Measurements from ENCODE around the gene SMOC1. TPM values are rescaled to one million over a fixed set of nuclear protein-coding genes. Genes with fewer than 3 reads are reported as not detected.
"Not testable (repeated sequence)": the region's sequence is repeated elsewhere in the genome, so short reads cannot be mapped to it uniquely, and the experiment has no call there.

The SMOC1 gene
- total RNA-seq, 1 donor from 2014 or later = not detected

DNA sequence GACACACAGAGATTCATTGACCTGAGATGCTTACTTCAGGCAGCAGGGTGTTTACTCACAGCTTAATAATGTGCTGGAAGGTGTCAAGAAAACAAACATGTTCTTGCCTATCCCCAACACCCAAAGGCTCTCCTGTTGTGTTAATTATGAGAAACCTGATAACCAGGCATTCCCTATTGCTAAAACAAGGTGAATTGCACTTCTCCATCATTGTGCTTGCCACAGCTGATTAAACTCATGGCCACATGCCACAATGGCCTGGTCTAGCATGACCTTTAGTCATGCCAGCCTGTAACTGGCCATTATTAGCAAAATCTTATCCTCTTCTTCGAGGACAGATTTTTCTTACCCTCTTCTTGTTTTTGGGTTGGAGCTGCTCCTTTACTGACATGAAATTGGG, 21.4 kb downstream of the SMOC1 start:
- intact Hi-C loops (cut with micrococcal nuclease) = no loop called here

DNA sequence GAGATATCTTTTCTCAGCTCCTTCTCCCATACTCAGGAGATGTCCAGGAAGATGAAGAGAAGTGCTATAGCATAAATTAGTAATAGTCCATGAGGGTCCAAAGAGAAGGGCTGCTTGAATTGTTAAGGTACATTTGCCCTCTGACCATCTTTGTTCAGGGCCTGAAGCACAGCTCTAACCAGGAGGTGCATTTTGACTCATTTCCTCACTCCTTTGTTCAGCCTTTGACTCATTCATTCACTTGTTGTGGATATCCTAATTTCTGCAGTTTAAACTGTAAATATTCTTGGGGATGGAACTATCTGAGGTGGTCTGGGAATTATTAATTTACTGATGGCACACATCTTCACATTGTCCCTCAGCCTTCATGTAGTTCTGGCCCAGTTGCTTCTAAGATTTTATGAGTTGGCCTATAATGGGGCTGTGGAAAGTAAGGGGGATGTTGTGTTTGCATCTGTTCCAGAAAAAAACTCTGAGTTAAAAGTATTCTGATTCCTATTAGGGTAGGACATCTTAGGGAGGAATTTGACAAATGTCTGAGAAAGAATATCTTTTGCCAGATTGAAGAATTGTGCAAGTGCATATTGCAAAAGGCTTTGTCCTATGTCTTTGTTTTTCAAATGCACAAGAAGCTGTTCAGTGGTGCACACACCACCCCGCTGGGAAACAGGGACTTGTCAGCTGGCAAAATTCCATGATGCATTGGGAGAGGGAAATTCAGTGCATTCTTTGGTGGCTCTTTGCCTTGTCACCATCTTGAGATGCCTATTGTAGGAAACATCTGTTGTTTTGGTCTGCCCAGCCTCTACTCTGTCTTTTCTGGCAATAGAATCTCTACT, 22.1 kb downstream of the SMOC1 start:
- intact Hi-C loops (cut with micrococcal nuclease) = no loop called here

DNA sequence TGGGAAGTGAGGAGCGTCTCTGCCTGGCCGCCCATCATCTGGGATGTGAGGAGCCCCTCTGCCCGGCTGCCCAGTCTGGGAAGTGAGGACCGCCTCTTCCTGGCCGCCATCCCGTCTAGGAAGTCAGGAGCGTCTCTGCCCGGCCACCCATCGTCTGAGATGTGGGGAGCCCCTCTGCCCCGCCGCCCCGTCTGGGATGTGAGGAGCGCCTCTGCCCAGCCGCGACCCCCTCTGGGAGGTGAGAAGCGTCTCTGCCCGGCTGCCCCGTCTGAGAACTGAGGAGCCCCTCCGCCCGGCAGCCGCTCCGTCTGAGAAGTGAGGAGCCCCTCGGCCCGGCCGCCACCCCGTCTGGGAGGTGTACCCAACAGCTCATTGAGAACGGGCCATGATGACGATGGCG, 23.8 kb downstream of the SMOC1 start:
- intact Hi-C loops (cut with micrococcal nuclease) = not testable (repeated sequence)

DNA sequence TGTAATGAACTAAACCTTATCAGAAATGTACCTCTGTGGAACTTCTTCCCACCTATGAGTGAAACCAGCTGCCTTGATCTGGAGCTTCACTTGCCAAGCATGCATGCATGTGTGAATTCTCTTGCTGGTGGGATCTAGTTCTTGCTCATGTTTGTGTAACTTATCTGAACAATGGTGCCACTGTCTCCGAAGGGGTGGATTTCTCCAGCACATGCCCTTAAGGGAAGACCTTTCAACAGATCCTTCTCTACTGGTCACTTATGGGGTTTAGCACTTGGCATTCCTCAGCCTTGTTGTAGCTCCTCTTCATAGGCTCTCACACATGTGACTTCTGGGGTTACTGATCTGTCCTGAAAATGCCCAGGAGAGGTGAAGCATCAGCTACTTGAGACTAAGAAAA, 25.0 kb downstream of the SMOC1 start:
- intact Hi-C loops (cut with micrococcal nuclease) = no loop called here

DNA sequence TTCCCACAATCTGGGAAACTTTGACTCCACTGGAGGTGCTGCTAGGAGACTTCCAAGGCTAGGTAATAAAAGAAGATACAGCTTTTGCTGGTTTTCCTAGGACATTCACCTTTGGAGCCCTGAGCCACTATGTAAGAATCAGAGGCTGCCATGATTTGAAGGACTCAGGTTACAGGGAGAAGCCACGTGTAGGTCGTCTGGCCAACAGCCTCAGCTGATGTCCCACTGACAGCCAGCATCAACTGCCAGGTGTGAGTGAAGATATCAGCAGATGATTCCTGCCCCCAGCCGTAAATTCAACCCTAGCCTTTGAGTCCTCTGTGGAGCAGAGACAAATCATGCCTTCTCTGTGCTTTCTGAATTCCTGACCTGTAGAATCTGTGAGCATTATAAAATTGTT, 27.0 kb downstream of the SMOC1 start:
- intact Hi-C loops (cut with micrococcal nuclease) = no loop called here

DNA sequence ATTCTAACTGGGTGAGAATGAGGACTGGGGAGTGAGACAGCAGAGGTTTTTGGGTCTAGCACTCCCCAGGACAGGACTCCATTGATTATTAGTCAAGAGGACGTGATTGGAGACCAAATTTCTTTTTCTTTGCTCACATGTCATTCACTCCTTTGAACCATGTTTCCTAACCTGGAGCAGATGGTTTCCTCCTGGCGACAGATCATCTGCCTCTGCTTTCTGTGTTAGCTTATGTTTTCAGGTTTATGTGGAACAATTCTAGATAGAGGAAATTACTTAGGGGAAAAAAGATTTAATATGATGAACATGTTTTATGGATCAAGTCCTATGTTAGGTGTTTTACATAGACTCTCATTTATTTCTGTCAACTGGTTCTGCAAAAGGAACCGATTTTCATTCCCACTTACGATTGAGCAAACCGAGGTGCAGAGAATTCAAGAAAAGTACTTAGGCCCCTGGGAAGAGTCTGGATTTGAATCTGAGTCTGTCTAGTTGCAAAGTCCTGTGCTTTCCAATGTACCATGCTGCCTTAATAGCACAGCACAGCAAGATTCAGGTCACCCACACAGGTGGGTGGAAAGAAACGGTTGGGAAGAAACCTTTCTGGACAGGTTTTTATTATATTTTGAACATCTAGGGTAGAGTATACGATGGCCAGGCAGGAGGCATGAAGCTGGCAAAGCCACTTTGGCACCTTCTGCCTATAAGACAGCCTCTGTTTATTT, 30.8 kb downstream of the SMOC1 start:
- intact Hi-C loops (cut with micrococcal nuclease) = no loop called here

DNA sequence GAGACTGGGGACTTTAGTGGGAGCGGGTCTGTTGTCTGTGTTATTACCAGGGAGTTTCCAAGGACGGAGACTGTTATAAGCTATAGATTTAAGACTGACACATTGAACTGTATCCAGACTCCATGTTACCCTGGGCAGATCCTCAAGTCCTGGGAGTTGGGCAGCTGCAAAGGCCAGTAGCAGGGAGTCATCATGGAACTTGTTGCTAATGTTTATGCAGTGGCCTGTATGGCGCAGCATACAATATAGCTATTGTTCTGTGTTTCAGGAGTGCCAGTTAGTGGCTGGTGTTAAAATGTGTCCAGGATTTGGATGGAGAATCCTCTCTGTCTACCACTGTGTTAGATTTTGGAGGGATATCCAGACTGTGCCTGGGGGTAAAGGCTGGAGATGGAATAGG, 31.7 kb downstream of the SMOC1 start:
- intact Hi-C loops (cut with micrococcal nuclease) = no loop called here

DNA sequence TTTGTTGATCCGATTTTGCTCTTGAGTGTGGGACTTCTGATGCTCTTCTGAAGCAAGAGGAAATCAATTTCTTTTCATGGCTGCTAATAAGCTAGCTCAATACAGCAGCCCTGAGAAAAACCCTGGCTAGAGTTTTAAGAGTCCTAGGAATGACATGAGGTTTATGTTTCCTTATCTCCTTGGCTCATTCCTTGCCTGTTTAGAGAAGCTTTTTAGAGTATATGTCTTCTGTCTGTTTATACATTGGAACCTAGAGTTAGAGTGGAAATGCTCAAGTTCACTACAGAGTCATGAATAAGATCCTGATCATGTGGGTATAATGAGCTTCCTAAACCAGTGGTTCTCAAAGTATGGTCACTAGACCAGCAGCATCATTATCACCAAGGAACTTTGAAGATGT, 34.5 kb downstream of the SMOC1 start:
- intact Hi-C loops (cut with micrococcal nuclease) = no loop called here

DNA sequence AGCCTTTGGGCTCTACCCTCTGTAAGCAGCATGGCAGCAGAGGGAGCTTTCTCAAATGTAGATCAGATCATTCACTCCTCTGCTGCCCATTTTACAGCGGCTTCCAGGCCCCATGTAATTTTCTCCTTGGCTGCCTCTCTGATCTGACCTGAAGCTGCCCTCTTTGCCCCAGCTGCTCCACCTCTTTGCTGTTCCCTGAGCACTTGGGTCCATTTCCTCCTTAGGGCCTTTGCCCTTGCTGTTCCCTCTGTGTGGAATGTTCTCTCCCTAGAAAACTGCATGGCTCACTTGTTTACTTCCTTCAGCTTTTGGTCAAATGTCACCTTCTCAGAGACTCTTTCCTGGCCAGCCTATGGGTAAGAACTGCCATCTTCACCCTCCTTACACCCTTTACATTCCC, 37.2 kb downstream of the SMOC1 start:
- intact Hi-C loops (cut with micrococcal nuclease) = no loop called here

DNA sequence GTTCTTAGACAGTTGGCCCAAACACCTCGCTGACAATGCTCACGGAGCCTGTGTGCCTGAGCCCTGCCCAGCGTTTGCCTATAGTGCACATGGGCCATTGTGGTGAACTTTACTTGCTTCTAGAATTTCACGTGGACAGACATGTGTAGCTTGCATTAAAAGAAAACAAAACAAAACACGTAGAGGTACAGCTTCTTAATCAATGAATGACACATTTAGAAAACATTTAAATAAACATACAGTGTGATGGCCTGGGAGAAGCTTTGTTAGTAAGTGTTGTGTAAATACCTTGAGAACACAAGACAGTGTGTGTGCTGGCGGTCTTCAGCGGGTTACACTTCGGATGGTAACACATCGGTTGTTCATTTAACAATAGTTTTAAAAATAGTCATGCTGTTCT, 38.1 kb downstream of the SMOC1 start:
- intact Hi-C loops (cut with micrococcal nuclease) = no loop called here

DNA sequence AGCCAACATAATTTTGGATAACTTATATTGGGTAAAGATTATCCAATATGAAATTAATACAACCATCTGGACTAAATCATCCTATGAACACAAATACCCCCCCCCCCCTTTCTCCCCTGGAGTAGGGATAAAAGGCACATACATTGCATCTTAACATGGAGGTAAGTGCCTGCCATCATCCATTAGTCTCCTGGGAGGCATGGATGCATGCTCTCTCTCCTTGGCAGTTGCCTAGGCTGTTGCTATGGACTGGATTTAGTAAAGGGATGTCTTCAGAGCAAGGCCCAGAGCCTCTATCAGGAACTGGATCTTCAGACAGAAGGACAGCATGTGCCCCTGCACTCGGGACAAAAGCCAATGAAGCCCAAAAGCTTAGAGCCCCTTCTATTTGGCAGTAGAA, 40.6 kb downstream of the SMOC1 start:
- intact Hi-C loops (cut with micrococcal nuclease) = no loop called here

DNA sequence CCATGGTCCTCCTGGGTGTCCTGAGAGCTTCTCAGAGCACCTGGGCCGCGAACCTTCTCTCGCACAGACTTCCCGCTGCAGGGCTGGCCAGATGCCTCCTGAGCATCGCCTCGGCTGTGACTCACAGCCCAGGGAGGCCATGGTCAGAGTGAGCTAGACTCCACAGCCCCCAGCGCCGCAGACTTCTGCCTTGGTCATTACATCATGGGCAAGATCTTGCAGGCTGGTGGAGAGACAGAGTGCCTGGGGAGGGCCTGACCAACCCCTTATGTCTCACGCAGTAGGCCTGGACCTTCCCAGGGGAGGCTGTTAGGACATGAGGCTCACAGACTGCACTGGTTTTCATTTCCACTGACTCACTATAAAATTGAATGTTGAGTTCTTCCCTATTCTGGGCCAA, 41.8 kb downstream of the SMOC1 start:
- intact Hi-C loops (cut with micrococcal nuclease) = no loop called here

DNA sequence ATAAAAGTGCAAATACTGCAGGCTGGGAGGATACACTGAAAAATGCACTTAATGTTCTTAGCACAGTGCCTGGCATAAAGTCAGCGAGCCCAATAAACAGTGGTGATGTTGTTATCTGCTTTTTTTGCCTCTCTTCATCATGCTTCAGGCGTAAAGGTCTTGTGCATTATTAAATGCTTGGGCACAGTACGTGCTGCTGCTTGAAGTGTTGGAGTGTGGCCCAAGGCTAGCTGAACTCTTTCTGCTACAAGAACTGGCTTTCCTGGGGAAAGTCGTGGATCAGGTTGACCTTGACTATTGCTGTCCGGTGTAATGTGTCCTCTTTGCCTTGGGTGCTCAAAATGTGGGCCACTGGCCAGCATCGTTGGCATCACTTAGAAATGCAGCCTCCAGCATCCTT, 43.0 kb downstream of the SMOC1 start:
- intact Hi-C loops (cut with micrococcal nuclease) = no loop called here

DNA sequence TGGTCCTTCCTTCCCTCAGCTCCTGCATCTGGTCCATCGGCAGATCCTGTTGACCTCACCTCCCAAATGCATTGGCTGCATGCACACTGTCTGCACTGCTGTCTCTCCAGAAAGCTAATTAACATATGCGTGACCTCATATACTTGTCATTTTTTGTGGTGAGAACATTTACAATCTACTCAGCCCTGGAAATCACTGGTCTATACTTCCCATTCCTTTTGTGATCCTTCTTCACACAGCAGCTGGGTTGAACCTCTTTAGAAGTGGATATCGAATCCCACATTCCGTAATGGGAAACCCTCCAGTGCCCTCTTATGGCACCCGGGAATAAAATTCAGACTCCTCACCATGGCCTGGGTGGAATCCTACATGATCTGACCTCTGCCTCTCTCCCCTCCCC, 45.0 kb downstream of the SMOC1 start:
- intact Hi-C loops (cut with micrococcal nuclease) = no loop called here

DNA sequence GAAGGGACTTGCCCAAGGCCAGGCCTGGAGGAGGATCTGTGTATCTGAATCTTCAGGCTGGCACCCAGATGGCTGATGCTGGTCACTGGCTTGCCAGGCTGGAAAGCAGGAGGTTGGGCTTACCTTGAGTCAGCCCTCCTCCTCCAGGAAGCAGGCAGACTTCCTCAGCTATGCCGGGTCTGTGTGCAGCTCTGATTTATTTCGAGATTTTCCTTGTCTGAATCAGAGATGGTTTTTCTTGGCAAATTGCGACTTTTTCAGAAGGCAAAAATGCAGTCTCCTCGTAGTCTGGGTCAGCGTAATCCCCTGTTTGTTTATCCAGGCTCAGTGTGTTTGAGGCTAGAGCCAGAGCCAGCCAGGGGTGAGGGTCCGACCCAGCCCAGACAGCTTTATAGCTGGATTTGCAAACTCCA, 48.9 kb downstream of the SMOC1 start:
- intact Hi-C loops (cut with micrococcal nuclease) = no loop called here

DNA sequence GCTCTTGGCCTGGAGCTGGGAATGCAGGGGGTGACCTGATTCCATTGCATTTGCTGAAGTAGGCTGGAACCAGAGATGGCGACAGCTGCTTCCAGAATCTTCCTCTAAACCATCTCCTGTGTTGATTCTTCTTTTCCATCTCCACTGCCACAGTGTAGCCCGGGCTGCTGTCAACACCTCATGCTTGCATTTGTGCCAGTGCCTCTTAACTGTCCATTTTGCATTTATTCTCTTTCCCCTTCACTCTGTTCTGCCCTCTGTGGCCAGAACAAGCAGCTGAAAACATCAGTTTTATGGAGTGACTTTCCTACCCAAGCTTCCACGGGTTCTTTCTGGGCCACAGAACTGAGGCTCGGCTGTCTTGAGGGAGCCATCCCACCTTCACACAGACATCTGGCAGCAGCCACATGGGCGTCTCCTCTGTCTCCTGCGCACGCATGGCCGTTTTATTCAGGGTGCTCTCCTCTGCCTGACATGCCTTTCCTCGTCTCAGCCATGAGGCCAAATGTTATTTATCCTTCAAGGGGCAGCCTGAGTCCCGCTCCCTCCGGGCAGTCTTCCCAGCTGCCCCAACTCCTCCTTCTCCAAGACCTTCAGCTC, 51.7 kb downstream of the SMOC1 start:
- intact Hi-C loops (cut with micrococcal nuclease) = no loop called here

DNA sequence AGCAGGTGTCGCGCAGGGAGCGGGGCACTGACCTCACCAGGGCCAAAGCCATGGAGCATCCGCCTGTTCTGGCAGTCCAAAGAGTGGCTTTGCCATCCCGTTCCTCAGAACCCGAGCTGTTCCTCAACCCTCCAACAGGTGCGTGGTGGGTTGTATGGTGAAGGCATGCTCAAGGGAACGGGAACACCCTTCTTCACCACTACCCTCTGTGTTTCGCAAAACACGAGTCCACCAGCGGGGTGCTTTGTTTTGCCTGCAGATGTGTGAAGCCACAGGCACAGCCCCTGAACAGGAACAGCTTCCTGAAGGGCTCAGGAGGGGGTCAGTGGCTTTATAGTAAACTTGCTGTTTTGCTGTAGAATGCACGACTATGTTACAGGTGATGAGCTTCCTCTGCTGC, 52.7 kb downstream of the SMOC1 start:
- intact Hi-C loops (cut with micrococcal nuclease) = no loop called here

DNA sequence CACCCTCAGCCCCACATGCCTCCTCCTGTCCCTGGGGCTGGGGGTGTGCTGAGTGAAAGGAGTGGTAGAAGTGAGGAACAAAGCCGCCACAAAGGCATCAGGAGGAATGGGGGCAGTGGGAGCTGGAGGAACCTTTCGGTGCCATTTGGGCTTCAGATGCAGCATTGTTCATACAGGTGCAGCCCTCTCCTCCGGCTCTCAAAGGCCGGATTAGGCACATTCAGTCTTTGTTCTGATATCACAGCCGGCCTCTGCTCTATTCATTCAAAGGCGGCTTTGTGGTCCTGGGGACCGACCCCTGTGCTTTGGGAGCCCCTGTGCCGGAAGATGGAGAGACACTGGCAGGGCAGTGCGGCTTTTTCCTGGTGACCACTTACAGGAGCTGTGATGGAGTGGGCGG, 53.2 kb downstream of the SMOC1 start:
- intact Hi-C loops (cut with micrococcal nuclease) = no loop called here

DNA sequence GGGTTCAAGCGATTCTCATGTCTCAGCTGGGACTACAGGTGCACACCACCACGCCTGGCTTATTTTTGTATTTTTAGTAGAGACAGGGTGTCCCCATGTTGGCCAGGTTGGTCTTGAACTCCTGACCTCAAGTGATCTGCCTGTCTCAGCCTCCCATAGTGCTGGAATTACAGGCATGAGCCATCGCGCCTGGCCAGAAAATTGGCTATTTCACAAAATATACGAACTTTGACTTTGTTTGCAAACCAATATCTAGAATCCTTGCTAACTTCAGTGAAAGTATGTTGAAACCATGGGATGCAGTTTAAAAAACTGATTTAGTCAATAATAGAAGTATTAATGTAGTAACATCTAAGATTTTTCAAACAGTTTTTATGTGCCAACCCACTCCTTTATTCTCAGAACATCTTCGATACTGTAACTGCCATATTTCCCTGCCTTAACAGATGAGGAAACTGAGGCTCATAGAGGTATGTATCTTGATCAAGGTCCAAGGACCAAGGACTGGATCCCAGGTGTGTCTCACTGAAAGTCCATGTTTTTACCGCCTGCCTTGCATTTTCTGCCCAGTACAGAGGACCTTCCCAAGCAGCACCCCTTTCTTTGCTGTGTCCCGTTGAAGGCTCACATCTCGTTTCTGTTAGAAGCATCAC, 54.5 kb downstream of the SMOC1 start:
- intact Hi-C loops (cut with micrococcal nuclease) = no loop called here

DNA sequence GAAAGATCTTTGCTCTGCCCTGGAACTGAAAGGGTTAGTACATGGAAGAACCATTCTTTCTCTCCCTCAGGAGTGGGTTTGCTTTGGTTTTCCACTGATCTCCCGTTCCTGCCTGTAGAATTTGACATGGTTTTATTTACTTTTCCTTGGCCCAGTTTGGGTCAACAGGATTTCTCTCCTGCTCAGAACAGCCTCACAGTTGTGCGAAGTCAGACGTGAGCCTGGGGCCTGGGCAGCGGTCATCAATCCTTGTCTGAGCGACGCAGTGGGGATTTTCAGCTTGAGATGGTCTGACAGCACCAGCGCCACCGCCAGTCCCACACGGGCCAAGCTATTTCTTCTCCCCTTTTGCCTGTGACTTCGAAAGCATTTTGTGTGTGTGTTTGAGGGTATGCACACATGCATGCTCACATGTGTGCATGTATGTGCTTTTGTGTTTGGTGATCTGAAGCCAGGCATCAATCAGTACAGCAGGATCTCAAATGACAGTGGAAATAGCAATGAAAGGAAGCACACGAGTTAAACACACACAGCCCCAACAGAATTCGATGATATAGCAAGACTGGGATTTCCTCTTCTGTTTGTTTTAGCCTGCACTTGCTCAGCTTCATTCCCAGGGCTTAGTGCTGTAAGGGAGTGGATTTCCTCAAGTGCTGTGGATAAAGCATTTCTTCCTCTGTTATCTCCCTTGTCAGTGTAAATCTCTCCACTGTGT, 58.3 kb downstream of the SMOC1 start:
- intact Hi-C loops (cut with micrococcal nuclease) = no loop called here

DNA sequence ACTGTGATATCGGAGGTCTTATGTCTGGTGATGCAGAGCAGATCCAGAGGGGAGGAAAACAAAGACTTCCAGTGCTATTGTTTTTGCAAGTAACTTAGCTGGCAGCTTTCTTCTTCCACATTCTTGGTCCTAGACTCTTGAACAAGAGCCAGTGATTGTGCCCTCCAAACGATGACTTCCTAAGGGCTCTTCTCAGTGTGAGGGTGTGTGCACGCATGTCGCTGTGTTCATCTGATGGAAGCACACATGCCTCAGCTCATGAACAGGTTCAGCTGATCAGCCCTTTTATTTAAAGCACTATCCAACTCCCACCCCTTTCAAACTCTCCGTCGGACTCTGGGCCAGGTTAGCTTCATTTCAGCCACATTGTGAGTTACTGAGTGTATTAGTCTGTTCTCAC, 59.5 kb downstream of the SMOC1 start:
- intact Hi-C loops (cut with micrococcal nuclease) = no loop called here
